Activated CD8-positive, alpha-beta T cell treated with anti-CD3 and anti-CD28 coated beads, Interleukin-2, amount 10 ng/mL, durations not matched to agents 7 days and 5 days (primary cell): ENCODE data around the gene NOS1AP. TPM values are rescaled to one million over a fixed set of nuclear protein-coding genes. Genes with fewer than 3 reads are reported as not detected.

Experiments used
- ATAC-seq: fragments of 150-1000 bp; cut with Tn5 transposase; one replicate; pipeline ENCODE4 v1.10.0; 2021; ENCODE audit warnings: moderate library complexity
- CTCF ChIA-PET: fragments of 350-600 bp; sonication (Branson Sonifier 250); formaldehyde crosslinking; loops from one replicate; lab custom pipeline; 2021; ENCODE audit warnings: antibody characterized with exemption; lab: Charles Lee
- POLR2A ChIA-PET: fragments of 350-600 bp; sonication (Branson Sonifier 250); formaldehyde crosslinking; loops from one replicate; lab custom pipeline; 2021; ENCODE audit warnings: antibody characterized with exemption; lab: Charles Lee
- DNase-seq: peaks from one replicate; pipeline ENCODE4 v3.0.0-alpha.2; 2020
- H3K27ac Mint-ChIP-seq: one replicate; pipeline ENCODE4 v1.8.0; 2021; ENCODE audit warnings: mild to moderate bottlenecking, mixed read lengths
- H3K27me3 Mint-ChIP-seq: one replicate; pipeline ENCODE4 v1.8.0; 2021; ENCODE audit warnings: low read depth, mixed read lengths
- H3K36me3 Mint-ChIP-seq: one replicate; pipeline ENCODE4 v1.8.0; 2021; ENCODE audit warnings: low read depth, mixed read lengths
- H3K4me1 Mint-ChIP-seq: one replicate; pipeline ENCODE4 v1.8.0; 2021; ENCODE audit warnings: low read depth, mixed read lengths
- H3K4me3 Mint-ChIP-seq: one replicate; pipeline ENCODE4 v1.8.0; 2021; ENCODE audit warnings: mild to moderate bottlenecking, mixed read lengths
- H3K9me3 Mint-ChIP-seq: one replicate; pipeline ENCODE4 v1.8.0; 2022; ENCODE audit warnings: mixed read lengths; ENCODE audit not compliant: insufficient read depth
- total RNA-seq, 2 experiments: library from RNA; stranded (reverse); gene quantifications; one replicate each; pipeline ENCODE4 v1.2.3, GENCODE V29; 2021

Gene NOS1AP
- total RNA-seq, 2 experiments from 2014 or later: not detected

- ATAC-seq: no peak
- no peak for DNase-seq
- ChIA-PET POLR2A (no interaction called here), CTCF (no interaction called here)
- Mint-ChIP-seq H3K27me3 (peaks cover 11% of the 10 kb centered on the region), H3K4me3 (no peak overlapping the region), H3K27ac (no peak overlapping the region), H3K9me3 (no peaks in the 10 kb centered on the region), H3K36me3 (no peaks in the 10 kb centered on the region), H3K4me1 (no peaks in the 10 kb centered on the region)
These were observed 150.6 kb downstream of the NOS1AP start for GRCh38 chr1:162220009-162220539.

GRCh38 chr1:162222014-162222413, 152.5 kb downstream of the NOS1AP start:
- H3K27me3 Mint-ChIP-seq: peaks cover 8% of the 10 kb centered on the region
- no peak overlapping the region for H3K27ac Mint-ChIP-seq
- H3K9me3 Mint-ChIP-seq: no peaks in the 10 kb centered on the region
- ChIA-PET POLR2A (no interaction called here), CTCF (no interaction called here)
- DNase-seq: no peak
- no peak overlapping the region for H3K4me3 Mint-ChIP-seq
- H3K4me1 Mint-ChIP-seq: no peaks in the 10 kb centered on the region
- no peaks in the 10 kb centered on the region for H3K36me3 Mint-ChIP-seq
- ATAC-seq: no peak

GRCh38 chr1:162222730-162223129, 153.2 kb downstream of the NOS1AP start:
- no peaks in the 10 kb centered on the region for H3K9me3 Mint-ChIP-seq
- CTCF ChIA-PET: interaction anchor here (1.2 kb wide), 1 partner anchor 158 kb away, joined by 3 read pairs; no protein-coding TSS in a partner anchor
- H3K27ac Mint-ChIP-seq: no peak overlapping the region
- peaks cover 8% of the 10 kb centered on the region for H3K27me3 Mint-ChIP-seq
- H3K4me3 Mint-ChIP-seq: no peak overlapping the region
- no peak for DNase-seq
- H3K36me3 Mint-ChIP-seq: no peaks in the 10 kb centered on the region
- no peaks in the 10 kb centered on the region for H3K4me1 Mint-ChIP-seq
- POLR2A ChIA-PET: no interaction called here
- ATAC-seq: no peak

- Mint-ChIP-seq H3K27ac (no peak overlapping the region), H3K4me3 (no peak overlapping the region), H3K9me3 (no peaks in the 10 kb centered on the region), H3K4me1 (no peaks in the 10 kb centered on the region), H3K36me3 (no peaks in the 10 kb centered on the region), H3K27me3 (peaks cover 10% of the 10 kb centered on the region)
- no peak for ATAC-seq
- CTCF ChIA-PET: interaction anchor here (1.2 kb wide), 1 partner anchor 159 kb away, joined by 3 read pairs; no protein-coding TSS in a partner anchor
- POLR2A ChIA-PET: no interaction called here
- no peak for DNase-seq
These were observed 154.0 kb downstream of the NOS1AP start for GRCh38 chr1:162223488-162223887.

- no peak overlapping the region for H3K4me3 Mint-ChIP-seq
- ATAC-seq (no peak), DNase-seq (no peak)
- POLR2A ChIA-PET: no interaction called here
- H3K9me3 Mint-ChIP-seq: no peaks in the 10 kb centered on the region
- H3K27me3 Mint-ChIP-seq: peaks cover 14% of the 10 kb centered on the region
- H3K4me1 Mint-ChIP-seq: no peaks in the 10 kb centered on the region
- H3K27ac Mint-ChIP-seq: no peak overlapping the region
- CTCF ChIA-PET: no interaction called here
- H3K36me3 Mint-ChIP-seq: no peaks in the 10 kb centered on the region
These were observed 154.8 kb downstream of the NOS1AP start for GRCh38 chr1:162224267-162224666.

GRCh38 chr1:162228586-162228985, 159.1 kb downstream of the NOS1AP start:
- CTCF ChIA-PET: no interaction called here

GRCh38 chr1:162229549-162229948, 160.1 kb downstream of the NOS1AP start:
- Mint-ChIP-seq H3K27ac (no peak overlapping the region), H3K36me3 (no peaks in the 10 kb centered on the region), H3K4me1 (no peaks in the 10 kb centered on the region), H3K9me3 (no peaks in the 10 kb centered on the region), H3K4me3 (no peak overlapping the region), H3K27me3 (peaks cover 25% of the 10 kb centered on the region)
- no peak for ATAC-seq
- ChIA-PET CTCF (no interaction called here), POLR2A (no interaction called here)
- DNase-seq: no peak

More at GRCh38 chr1:162228586-162228985, 159.1 kb downstream of the NOS1AP start:
- Mint-ChIP-seq H3K27ac (no peak overlapping the region), H3K4me3 (no peak overlapping the region), H3K9me3 (no peaks in the 10 kb centered on the region), H3K36me3 (no peaks in the 10 kb centered on the region), H3K27me3 (peaks cover 24% of the 10 kb centered on the region), H3K4me1 (no peaks in the 10 kb centered on the region)
- DNase-seq (no peak), ATAC-seq (no peak)
- POLR2A ChIA-PET: no interaction called here

GRCh38 chr1:162230096-162230495, 160.6 kb downstream of the NOS1AP start:
- ATAC-seq: no peak
- peaks cover 28% of the 10 kb centered on the region for H3K27me3 Mint-ChIP-seq
- no peak overlapping the region for H3K4me3 Mint-ChIP-seq
- ChIA-PET POLR2A (no interaction called here), CTCF (no interaction called here)
- DNase-seq: no peak
- no peaks in the 10 kb centered on the region for H3K4me1 Mint-ChIP-seq
- H3K9me3 Mint-ChIP-seq: no peaks in the 10 kb centered on the region
- no peaks in the 10 kb centered on the region for H3K36me3 Mint-ChIP-seq
- no peak overlapping the region for H3K27ac Mint-ChIP-seq

GRCh38 chr1:162230517-162230916, 161.0 kb downstream of the NOS1AP start:
- Mint-ChIP-seq H3K9me3 (no peaks in the 10 kb centered on the region), H3K27me3 (peaks cover 28% of the 10 kb centered on the region), H3K27ac (no peak overlapping the region), H3K4me3 (no peak overlapping the region), H3K36me3 (no peaks in the 10 kb centered on the region), H3K4me1 (no peaks in the 10 kb centered on the region)
- no peak for DNase-seq
- no peak for ATAC-seq
- ChIA-PET CTCF (no interaction called here), POLR2A (no interaction called here)

- POLR2A ChIA-PET: no interaction called here
These were observed 162.7 kb downstream of the NOS1AP start for GRCh38 chr1:162232034-162232711.

GRCh38 chr1:162233066-162233465, 163.6 kb downstream of the NOS1AP start:
- POLR2A ChIA-PET: no interaction called here
- H3K4me1 Mint-ChIP-seq: no peaks in the 10 kb centered on the region
- H3K27me3 Mint-ChIP-seq: peaks cover 26% of the 10 kb centered on the region
- H3K9me3 Mint-ChIP-seq: no peaks in the 10 kb centered on the region
- CTCF ChIA-PET: no interaction called here
- H3K27ac Mint-ChIP-seq: no peak overlapping the region
- H3K36me3 Mint-ChIP-seq: no peaks in the 10 kb centered on the region
- no peak overlapping the region for H3K4me3 Mint-ChIP-seq
- ATAC-seq (no peak), DNase-seq (no peak)

More at GRCh38 chr1:162232034-162232711, 162.7 kb downstream of the NOS1AP start:
- Mint-ChIP-seq H3K27me3 (peaks cover 28% of the 10 kb centered on the region), H3K36me3 (no peaks in the 10 kb centered on the region), H3K9me3 (no peaks in the 10 kb centered on the region), H3K4me1 (no peaks in the 10 kb centered on the region), H3K4me3 (no peak overlapping the region), H3K27ac (no peak overlapping the region)
- CTCF ChIA-PET: no interaction called here
- ATAC-seq (no peak), DNase-seq (no peak)

GRCh38 chr1:162233937-162234336, 164.4 kb downstream of the NOS1AP start:
- no peaks in the 10 kb centered on the region for H3K4me1 Mint-ChIP-seq
- POLR2A ChIA-PET: no interaction called here
- H3K36me3 Mint-ChIP-seq: no peaks in the 10 kb centered on the region
- H3K4me3 Mint-ChIP-seq: no peak overlapping the region
- H3K27ac Mint-ChIP-seq: no peak overlapping the region
- H3K9me3 Mint-ChIP-seq: no peaks in the 10 kb centered on the region
- CTCF ChIA-PET: no interaction called here
- ATAC-seq: no peak
- H3K27me3 Mint-ChIP-seq: peaks cover 24% of the 10 kb centered on the region
- DNase-seq: no peak
